ENCODE results near the gene ETAA1. TPM values are rescaled to one million over a fixed set of nuclear protein-coding genes. Genes with fewer than 3 reads are reported as not detected.
A peak's percentile ranks its signal among the peaks of the same experiment; 100 is the strongest.

Gene ETAA1
- total RNA-seq, 6 experiments from 2014 or later = 8.5 to 13.0 (median 11.0) TPM

DNA sequence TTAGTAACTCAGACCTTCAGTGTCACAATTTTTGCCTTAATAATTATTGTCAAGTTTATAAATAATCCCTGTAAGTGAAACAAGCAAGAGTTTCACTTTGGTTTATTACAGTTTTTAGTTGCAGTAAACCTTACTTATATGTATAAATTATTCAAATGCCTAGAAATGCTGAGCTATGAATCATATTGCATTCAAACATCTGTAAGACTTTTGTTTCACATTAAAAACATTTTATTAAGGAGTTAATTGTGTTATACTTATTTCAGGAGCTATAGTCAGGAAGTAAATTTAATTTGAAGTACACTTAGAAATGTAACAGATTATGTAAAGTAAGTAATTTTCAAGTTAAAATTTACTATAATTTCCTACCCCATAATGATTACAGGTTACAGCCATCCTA lies 3.9 kb upstream of the ETAA1 start:
- Mint-ChIP-seq H3K9me3 (no peaks in the 10 kb centered on the region), H3K36me3 (ENCODE audit: low read depth) (peaks cover 8% of the 10 kb centered on the region; the same call in 1 of the 2 replicates), H3K4me1 (ENCODE audit: low read depth) (peaks cover 80% of the 10 kb centered on the region), H3K27me3 (ENCODE audit: insufficient read depth) (peaks cover 3% of the 10 kb centered on the region), H3K27ac (0 out of 2 replicates have a peak overlapping the region, but pooled peaks have one; percentile 18), H3K4me3 (0 out of 2 replicates have a peak overlapping the region, but pooled peaks have one; percentile 9)
- TF ChIP-seq CTCF (IDR thresholded peaks at IDR 0.05) = no peak
- no peak for DNase-seq

DNA sequence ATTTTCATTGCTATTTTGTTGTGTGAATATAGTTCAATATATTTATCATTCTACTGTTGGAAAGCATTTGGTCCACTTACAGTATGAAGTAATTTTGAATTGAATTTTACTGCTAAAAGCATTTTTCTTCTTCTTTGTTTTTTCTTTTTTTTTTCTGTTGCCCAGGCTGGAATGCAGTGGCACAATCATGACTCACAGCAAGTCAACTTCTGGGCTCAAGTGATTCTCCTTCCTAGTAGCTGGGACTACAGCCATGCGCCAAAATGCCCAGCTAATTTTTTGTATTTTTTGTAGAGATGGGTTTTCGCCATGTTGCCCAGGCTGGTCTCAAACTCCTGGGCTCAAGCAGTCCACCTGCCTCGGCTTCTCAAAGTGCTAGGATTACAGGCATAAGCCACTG lies 2.4 kb upstream of the ETAA1 start:
- no peak for TF ChIP-seq CTCF (IDR thresholded peaks at IDR 0.05)
- H3K27ac Mint-ChIP-seq = peak overlapping the region; percentile 77
- peaks cover 9% of the 10 kb centered on the region; the same call in 1 of the 2 replicates for H3K36me3 Mint-ChIP-seq (ENCODE audit: low read depth)
- H3K4me1 Mint-ChIP-seq (ENCODE audit: low read depth) = peaks cover 80% of the 10 kb centered on the region
- DNase-seq = peak; percentile 57
- no peaks in the 10 kb centered on the region for H3K9me3 Mint-ChIP-seq
- peak overlapping the region; percentile 29 for H3K4me3 Mint-ChIP-seq
- H3K27me3 Mint-ChIP-seq (ENCODE audit: insufficient read depth) = peaks cover 3% of the 10 kb centered on the region

DNA sequence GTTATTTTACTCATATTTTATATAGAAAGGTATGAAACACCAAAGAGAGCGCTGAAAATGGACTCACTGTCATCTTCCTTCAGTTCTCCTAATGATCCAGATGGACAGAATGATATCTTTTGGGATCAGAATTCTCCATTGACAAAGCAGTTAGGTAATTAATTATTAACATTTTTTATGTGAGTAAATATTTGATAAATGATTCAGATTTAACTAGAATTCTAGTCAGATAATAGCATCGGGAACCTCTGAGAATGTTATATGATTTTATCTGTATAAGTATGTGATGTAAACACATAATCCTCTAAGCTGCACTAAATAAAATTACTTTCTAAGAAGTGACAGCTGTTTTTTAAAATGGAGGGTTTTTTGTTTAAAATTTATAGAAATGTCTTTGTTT lies 2.0 kb downstream of the ETAA1 start:
- Mint-ChIP-seq H3K27me3 (ENCODE audit: insufficient read depth) (peaks cover 3% of the 10 kb centered on the region), H3K27ac (peak overlapping the region; percentile 99), H3K4me1 (ENCODE audit: low read depth) (peaks cover 71% of the 10 kb centered on the region), H3K36me3 (ENCODE audit: low read depth) (peaks cover 20% of the 10 kb centered on the region), H3K9me3 (no peaks in the 10 kb centered on the region), H3K4me3 (peak overlapping the region; percentile 99)
- DNase-seq = no peak
- no peak for TF ChIP-seq CTCF (IDR thresholded peaks at IDR 0.05)

GRCh38 chr2:67399831-67400489 lies 2.8 kb downstream of the ETAA1 start:
- H3K27me3 Mint-ChIP-seq (ENCODE audit: insufficient read depth) = peaks cover 3% of the 10 kb centered on the region
- no peak for TF ChIP-seq CTCF (IDR thresholded peaks at IDR 0.05)
- peak; percentile 34 for DNase-seq
- peak overlapping the region; percentile 77 for H3K27ac Mint-ChIP-seq
- no peaks in the 10 kb centered on the region for H3K9me3 Mint-ChIP-seq
- H3K4me3 Mint-ChIP-seq = peak overlapping the region; percentile 99
- H3K4me1 Mint-ChIP-seq (ENCODE audit: low read depth) = peaks cover 63% of the 10 kb centered on the region
- peaks cover 28% of the 10 kb centered on the region for H3K36me3 Mint-ChIP-seq (ENCODE audit: low read depth)

DNA sequence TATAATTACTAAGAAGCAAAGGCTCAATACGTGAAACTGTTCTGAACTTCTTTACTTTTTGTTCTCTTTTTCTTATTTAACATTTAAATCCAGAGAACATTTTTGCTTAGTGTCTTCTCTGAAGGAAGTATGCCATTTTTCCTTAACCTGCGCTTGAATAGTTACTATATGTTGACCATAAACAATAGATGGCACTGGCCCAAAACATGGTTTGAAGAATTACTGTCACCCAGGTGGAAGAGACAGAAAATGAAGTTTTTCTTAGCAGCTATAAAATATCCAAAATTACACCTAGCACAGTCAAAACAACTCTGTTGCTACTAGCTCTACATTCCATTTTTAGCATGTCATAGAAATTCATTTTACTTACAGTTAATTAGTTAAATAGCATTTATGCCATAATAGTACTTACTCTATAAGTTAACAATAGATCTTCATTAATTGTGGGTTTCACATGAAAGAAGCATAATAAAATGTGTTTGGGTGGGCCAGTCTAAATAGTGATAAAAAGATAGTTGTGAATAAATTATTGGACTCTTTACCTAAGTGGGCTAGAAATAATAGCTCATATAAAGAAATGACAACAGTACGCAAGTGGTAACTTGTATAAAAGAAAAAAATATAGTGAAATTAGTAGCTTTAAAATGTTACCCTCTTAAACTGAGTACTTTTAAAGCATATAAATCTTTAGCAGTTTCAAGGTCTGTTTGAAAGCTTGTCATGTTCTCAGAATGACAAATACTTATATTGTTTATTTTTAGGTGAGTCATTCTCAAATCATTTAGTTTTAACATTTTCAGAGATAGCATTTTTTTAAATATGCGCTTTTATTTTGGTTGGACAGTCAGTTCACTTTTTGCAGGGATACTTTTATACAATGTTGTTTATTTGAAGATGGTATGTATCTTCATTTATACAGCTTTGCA lies 3.7 kb downstream of the ETAA1 start:
- peak overlapping the region; percentile 77 for H3K27ac Mint-ChIP-seq
- H3K36me3 Mint-ChIP-seq (ENCODE audit: low read depth) = peaks cover 35% of the 10 kb centered on the region
- peaks cover 3% of the 10 kb centered on the region for H3K27me3 Mint-ChIP-seq (ENCODE audit: insufficient read depth)
- no peak for TF ChIP-seq CTCF (IDR thresholded peaks at IDR 0.05)
- DNase-seq = peak; percentile 23
- peak overlapping the region; percentile 99 for H3K4me3 Mint-ChIP-seq
- no peaks in the 10 kb centered on the region for H3K9me3 Mint-ChIP-seq
- H3K4me1 Mint-ChIP-seq (ENCODE audit: low read depth) = peaks cover 58% of the 10 kb centered on the region
